NB4 (cell line): ENCODE data around the gene EXTL1.

Experiments used
- MYC ChIP-seq: IDR thresholded peaks from 2 replicates; pipeline ENCODE4 v1.6.1; 2011; ENCODE audit warnings: low read depth, low read length
- POLR2A ChIP-seq: IDR thresholded peaks from 2 replicates; pipeline ENCODE4 v1.6.1; 2011; ENCODE audit warnings: mild to moderate bottlenecking; ENCODE audit not compliant: insufficient read length; ENCODE audit errors: extremely low read depth
- TF ChIP-seq, protein P1 (sequence below): IDR thresholded peaks from one replicate; pipeline ENCODE4 v1.5.1; 2012; ENCODE audit warnings: low read depth, low read length

DNA sequence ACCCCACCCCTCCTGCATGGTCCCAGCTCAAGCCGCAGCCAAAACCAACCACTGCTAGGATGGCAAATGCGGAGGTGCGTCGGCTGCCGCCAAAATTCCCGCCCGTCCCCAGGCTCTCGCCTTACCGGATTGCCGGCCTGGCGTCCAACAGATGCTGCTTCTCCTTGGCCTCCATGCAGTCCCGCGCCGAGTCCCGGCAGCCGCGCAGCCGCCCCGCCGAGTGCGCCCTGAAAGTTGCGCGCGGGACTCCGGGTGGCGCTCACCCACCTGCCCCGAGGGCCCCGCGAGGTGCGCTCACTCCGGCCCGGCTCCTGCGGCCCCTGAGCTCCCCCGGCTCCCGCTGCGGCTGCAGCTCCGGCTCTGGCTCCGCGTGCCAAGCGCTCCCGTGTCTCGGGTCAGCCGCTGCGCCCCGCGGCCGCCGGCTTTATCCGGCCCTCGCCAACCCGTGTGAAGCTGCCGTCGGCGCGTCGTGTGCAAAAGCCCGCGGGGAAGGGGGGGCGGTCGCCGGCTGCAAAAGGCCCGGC lies 24.2 kb downstream of the EXTL1 start, which contains the start of gene SLC30A2:
- TF ChIP-seq, protein P1, sequence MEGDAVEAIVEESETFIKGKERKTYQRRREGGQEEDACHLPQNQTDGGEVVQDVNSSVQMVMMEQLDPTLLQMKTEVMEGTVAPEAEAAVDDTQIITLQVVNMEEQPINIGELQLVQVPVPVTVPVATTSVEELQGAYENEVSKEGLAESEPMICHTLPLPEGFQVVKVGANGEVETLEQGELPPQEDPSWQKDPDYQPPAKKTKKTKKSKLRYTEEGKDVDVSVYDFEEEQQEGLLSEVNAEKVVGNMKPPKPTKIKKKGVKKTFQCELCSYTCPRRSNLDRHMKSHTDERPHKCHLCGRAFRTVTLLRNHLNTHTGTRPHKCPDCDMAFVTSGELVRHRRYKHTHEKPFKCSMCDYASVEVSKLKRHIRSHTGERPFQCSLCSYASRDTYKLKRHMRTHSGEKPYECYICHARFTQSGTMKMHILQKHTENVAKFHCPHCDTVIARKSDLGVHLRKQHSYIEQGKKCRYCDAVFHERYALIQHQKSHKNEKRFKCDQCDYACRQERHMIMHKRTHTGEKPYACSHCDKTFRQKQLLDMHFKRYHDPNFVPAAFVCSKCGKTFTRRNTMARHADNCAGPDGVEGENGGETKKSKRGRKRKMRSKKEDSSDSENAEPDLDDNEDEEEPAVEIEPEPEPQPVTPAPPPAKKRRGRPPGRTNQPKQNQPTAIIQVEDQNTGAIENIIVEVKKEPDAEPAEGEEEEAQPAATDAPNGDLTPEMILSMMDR = no peak
- TF ChIP-seq POLR2A = no peak
- no peak for TF ChIP-seq MYC
